Activated CD4-positive, CD25-positive, alpha-beta regulatory T cell treated with anti-CD3 and anti-CD28 coated beads, Interleukin-2, amount 50 U/mL, for 72 hours (primary cell): ENCODE results near the gene HYAL1.
A peak's percentile ranks its signal among the peaks of the same experiment; 100 is the strongest.
"Not testable (repeated sequence)": the region's sequence is repeated elsewhere in the genome, so short reads cannot be mapped to it uniquely, and the experiment has no call there.

Experiments used
- DNase-seq: peaks from one replicate; pipeline ENCODE4 v3.0.0; 2021

HYAL1 gene

GRCh38 chr3:50293079-50293801 lies 10.1 kb downstream of the HYAL1 start:
- DNase-seq = no peak

GRCh38 chr3:50292159-50293078 lies 11.0 kb downstream of the HYAL1 start, which contains the start of gene IFRD2:
IFRD2 (minus strand) TSS chr3:50292429; CDS start chr3:50292274, 155 bp downstream.
- DNase-seq = peak; percentile 89

GRCh38 chr3:50290161-50290641 lies 13.2 kb downstream of the HYAL1 start:
- no peak for DNase-seq

- no peak for DNase-seq
Observed at GRCh38 chr3:50289130-50289529, 14.2 kb downstream of the HYAL1 start.

GRCh38 chr3:50288387-50289007 lies 14.9 kb downstream of the HYAL1 start:
- DNase-seq = no peak

GRCh38 chr3:50287262-50287661 lies 16.1 kb downstream of the HYAL1 start:
- no peak for DNase-seq

GRCh38 chr3:50286322-50287227 lies 16.8 kb downstream of the HYAL1 start:
- no peak for DNase-seq

- not testable (repeated sequence) for DNase-seq
Observed at GRCh38 chr3:50284121-50284520, 19.3 kb downstream of the HYAL1 start.

- no peak for DNase-seq
Observed at GRCh38 chr3:50279255-50280016, 23.9 kb downstream of the HYAL1 start.

- no peak for DNase-seq
Observed at GRCh38 chr3:50278880-50279224, 24.5 kb downstream of the HYAL1 start, which contains the start of gene LSMEM2. LSMEM2 (plus strand) TSS chr3:50279087; CDS start chr3:50279114, 27 bp downstream.

- DNase-seq = no peak
Observed at GRCh38 chr3:50278123-50278879, 25.1 kb downstream of the HYAL1 start.

- DNase-seq = no peak
Observed at GRCh38 chr3:50276762-50277101, 26.6 kb downstream of the HYAL1 start.

- no peak for DNase-seq
Observed at GRCh38 chr3:50275996-50276761, 27.2 kb downstream of the HYAL1 start.

- no peak for DNase-seq
Observed at GRCh38 chr3:50275141-50275995, 28.0 kb downstream of the HYAL1 start.

GRCh38 chr3:50274371-50275104 lies 28.8 kb downstream of the HYAL1 start:
- DNase-seq = peak; percentile 75

- no peak for DNase-seq
Observed at GRCh38 chr3:50273689-50274065, 29.7 kb downstream of the HYAL1 start.

GRCh38 chr3:50272911-50273688 lies 30.3 kb downstream of the HYAL1 start:
- peak; percentile 96 for DNase-seq
